ENCODE results near the gene BMP3. TPM values are rescaled to one million over a fixed set of nuclear protein-coding genes. Genes with fewer than 3 reads are reported as not detected.

The BMP3 gene
- total RNA-seq, 1 donor from 2014 or later = 0.08 TPM

DNA sequence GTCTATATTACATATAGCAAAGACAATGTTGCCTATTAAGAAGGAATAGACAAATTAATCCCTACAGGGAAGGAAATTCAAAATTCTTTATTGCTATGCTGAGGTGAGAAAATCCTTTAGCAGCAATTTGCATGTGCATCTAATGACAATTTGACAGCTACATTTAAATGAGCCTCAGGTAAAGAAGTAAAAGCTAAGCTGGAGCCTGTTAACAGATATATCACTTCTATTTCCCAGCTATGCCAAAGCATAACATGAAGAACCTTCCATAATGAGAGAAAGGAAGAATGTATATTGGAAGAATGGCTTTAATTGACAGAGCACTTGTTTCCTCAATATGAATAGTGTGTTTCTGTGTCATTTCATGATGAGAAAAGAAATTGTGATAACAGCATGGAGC is 71.6 kb downstream of the BMP3 start:
- no peak for DNase-seq (ENCODE audit: low read depth)

DNA sequence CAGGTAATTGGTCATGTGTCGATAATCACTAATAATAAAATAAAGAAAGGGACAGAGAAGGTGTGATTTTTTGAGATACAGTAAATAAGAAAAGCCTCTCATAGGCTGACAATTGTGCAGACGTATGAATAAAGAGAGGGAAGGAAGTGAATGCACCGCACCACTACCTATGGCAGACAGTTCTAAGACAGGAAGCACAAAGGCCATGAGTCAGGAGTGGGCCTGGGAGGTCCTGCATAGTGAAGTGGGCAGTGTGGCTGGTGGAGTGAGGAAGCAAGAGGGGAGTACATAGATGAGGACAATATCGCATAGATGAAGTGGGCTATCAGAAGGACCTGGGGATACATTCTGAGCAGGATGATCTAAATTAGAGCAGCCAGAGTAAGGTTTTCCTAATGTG is 75.6 kb downstream of the BMP3 start:
- no peak for DNase-seq (ENCODE audit: low read depth)

Other genes with a start within 250 kb of the BMP3 start
- gene PRKG2, start 184.5 kb downstream of the BMP3 start, total RNA-seq = 0.32 TPM in 1 of 2 replicates, not detected in the other

Measured in myocyte (in vitro differentiated cells).